HG03196 (cell line): ENCODE measurements around the gene DCTD.

Source experiments
- ATAC-seq: cut with Tn5 transposase; IDR thresholded peaks from one replicate; pipeline ENCODE4 v1.9.1; 2021; ENCODE audit not compliant: unreplicated experiment

Gene DCTD

DNA sequence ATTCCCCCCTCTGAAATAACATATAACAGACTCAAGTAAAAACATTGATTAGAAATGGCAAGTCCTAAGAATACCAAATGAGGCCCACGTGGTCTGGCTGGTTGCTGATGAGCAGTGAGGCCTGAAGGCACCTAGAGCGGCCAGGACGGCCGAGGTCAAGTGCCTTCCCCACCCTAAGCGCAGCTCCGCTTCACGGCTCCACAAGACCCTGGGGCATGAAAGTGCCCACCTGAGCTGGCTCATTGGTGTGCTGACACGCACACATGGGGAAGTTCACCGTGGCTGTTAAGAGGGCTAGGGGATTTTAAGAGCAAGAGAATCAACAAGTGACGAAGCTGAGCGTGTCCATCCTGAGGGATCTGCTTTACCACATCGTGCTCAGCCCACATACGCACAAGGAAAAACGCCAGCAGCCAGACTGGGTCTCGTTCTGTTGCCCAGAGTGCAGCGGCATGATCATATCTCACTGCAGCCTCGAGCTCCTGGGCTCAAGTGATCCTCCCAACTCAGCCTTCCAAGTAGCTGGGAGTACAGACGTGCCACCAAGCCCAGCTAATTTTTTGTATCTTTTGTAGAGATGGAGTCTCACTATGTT is 22.4 kb downstream of the DCTD start:
- no peak for ATAC-seq

DNA sequence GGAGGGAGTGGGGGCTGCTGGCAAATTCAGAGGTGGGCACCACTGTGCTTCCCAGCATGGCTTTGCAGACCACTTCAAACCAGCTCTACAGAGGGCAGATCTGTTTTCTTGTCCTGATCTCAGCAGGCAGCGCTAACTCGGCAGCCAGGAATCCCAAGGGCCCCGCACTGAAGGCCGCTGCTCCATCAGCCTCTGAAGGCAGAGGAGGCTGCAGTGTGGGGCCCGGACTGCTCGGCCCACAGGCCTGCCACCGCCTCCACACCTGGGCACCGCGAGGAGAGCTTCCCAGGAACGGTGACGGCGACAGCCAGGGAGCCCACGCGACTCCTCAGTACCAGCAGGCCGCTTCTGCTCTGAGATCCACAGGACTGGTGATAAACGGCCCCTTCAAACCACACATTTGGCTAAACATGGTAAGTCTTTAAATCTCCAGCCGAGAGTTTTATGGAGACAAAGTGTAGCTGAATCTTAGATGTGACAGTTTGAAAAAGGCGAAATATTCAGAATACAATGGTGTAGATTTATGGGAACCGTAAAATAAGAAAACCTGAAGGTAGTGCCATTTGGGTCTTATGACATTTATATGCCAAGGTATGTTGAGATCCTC is 23.6 kb downstream of the DCTD start:
- ATAC-seq: no peak

DNA sequence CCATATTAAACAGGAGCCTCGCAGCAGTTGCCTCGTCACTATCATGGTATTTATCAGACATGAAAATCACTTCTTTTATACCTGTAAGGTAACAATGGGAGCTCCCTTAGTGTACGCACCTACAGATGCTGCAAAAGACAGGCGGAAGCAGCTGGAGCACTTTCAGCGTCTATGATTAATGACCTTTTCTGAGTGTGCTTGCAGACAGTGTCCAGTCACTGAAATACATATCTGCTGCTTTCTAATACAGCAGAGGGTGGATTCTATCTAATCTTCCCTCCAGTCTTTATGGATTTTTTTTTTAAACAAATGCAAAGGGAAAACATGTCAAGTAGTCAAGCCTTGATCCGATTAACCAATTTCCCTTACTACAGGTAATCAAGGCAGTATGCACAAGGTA is 24.1 kb downstream of the DCTD start:
- ATAC-seq: no peak

DNA sequence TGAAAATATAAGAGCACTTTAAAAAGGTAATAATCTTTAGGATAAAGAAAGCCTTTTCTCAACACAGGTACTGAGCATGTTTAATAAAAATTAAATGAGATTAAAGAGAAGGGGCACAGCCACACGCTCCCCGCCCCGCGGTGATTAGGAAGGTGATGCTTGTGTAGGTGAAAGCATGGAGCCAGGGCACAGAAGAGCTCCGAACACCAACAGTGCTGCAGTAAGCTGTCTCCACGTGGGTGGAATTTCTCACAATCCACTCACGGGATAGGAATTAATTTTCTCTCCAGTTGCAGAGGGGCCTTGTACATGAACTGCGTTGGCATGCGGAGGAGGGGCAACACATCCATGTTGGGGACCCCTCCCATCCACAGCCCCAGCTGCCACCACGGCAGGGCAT is 27.0 kb downstream of the DCTD start:
- ATAC-seq: no peak

DNA sequence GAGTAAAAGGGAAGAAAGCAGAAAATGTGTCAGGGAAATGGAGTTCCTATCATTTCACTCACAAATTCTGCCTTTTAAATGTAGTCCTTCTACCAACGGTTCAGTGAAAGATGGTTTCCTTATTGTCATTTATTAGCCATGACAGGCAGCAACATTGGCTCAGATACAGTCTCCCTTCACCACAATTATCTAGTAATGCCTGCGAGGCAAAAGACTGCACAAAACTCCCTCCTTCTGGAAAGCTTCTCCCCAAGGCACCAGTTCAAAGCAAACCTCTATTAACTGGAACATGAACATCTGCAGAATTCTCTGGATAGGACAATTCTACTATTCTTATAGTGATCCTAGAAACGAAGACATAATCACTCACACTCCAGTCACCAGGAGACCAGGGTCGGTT is 28.3 kb downstream of the DCTD start:
- ATAC-seq: no peak

DNA sequence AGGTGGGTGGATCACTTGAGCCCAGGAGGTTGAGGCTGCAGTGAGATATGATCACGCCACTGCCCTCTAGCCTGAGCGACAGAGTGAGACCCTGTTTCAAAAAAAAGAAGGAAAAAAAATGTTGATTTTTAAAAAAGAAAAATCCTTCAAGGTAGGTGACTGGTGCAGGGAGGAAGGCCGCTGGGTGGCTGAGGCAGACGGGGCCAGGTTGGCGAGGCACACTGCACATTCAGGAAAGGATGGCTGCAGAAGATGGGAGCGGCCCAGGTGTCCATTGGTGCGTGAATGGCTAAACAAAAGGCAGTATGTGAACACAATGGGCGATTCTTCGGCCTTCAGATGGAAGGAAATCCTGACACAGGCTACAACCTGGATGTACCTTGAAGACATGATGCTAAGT is 30.4 kb downstream of the DCTD start:
- ATAC-seq: no peak

DNA sequence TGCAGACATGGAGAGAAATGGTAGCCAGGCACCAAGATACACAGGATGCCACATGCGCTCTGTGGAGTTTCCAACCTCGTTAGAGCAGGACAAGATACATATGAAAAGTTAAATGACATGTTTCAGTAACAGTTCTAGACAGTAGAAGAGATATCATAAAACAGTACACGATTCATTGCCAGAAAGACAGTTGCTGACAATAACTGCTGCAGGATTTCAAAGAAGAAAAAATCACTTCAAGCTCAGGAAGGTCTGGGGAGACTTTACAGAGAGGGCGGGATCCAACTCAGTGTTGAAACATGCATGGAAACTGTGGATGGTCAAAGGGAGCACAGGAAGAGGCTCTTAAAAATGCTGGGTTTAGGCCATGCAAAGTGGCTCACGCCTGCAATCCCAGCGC is 31.0 kb downstream of the DCTD start:
- no peak for ATAC-seq

DNA sequence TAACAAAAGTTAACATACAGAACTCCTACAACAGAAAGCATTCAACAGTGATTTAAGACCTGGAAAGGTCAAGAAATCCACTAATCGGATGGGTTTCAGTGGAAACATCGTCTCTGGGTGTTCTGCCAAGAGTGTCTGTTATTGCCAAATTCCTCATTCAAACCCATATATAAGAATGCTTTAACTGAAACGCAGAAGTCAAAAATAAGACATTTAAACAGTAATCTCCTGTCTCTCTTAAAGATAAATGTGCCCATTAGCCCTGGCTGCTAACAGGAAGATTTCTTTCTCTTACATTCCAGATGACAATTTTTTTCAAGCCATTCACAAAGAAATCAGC is 31.5 kb downstream of the DCTD start:
- no peak for ATAC-seq

DNA sequence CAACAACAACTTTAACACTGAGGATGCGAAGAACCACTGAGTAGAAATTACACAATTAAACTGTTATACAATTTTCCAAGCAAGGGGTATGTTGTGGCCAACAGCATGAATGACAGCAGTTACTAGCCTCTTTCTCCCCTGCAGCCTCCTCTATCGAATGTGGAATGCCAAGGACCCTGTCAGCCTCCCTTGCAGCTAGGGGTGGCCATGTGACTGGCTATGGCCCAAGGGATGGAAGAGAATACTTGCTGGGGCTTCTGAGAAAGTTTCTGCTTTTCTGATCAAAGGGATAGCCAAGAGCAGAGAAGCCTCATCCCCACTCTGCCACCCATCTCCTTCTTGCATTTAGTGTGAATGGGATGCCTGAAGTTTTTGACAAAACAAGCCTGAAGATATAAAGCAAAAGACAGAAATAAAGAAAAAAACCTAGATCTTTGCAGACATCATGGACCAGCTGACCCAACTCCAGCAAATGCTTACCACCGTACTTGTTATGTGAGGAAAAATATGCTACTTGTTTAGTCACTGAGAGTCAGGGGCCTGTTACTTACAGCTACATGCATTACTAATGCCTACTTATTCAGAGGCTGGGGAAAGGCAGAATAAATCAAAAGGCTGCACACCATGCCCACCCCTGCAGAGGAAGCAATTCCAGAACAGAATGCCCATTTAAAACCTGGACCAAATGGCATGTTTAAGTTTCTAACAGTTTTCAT is 32.0 kb downstream of the DCTD start:
- no peak for ATAC-seq

DNA sequence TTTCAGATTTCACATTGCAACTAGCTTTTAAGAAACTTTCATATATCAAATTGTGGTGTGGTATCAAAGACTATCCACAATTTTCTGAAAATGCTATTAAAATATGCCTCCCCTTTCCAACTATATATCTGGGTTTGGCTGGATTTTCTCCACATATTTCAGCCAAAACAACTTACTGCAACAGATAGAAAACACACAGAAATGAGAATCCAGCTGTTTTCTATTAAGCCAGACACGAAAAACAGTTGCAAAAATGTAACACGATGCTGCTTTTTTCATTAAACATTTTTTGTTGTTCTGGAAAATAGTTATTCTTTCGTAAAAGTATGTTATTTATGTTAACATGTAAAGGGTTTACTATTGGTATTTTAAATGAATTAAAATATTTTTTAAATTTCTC is 33.1 kb downstream of the DCTD start:
- ATAC-seq: no peak

DNA sequence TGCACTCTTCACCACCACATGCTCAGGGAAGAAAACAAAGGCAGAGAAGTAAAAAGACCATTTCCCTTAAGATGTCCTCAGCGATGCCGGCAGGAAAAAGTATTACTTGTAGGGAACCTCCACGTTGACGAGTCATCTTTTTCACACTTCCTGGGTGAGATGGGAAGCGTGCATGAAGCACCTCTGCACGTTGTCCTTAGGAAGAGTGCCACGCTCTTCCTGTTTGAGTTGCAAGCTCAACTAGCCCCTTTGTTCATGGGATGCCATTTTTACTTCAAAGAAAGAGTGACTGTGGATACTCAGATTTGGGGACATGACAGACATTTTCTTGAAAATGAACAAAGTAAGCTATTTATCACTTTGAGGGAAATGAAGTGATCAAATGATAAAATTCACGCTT is 33.8 kb downstream of the DCTD start:
- no peak for ATAC-seq

DNA sequence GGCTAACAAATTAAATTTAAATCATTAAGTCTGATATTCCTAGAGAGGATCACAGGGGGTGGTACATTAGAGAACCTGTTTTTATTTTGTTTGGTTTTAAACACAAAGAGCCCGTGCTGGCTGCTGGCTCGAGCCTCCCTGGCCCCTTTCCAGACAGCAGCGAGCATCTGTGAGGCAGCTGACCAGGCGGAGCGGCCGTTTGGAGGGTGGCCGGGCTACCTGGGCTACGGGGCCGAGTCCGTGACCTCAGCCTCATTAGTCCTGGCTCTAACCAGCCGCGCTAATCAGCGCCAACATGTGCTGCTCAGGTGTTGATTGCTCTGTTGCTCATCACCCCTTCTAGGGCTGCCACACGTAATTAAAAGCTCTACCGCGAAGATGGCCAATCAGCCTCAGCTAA is 35.3 kb downstream of the DCTD start:
- ATAC-seq: no peak

DNA sequence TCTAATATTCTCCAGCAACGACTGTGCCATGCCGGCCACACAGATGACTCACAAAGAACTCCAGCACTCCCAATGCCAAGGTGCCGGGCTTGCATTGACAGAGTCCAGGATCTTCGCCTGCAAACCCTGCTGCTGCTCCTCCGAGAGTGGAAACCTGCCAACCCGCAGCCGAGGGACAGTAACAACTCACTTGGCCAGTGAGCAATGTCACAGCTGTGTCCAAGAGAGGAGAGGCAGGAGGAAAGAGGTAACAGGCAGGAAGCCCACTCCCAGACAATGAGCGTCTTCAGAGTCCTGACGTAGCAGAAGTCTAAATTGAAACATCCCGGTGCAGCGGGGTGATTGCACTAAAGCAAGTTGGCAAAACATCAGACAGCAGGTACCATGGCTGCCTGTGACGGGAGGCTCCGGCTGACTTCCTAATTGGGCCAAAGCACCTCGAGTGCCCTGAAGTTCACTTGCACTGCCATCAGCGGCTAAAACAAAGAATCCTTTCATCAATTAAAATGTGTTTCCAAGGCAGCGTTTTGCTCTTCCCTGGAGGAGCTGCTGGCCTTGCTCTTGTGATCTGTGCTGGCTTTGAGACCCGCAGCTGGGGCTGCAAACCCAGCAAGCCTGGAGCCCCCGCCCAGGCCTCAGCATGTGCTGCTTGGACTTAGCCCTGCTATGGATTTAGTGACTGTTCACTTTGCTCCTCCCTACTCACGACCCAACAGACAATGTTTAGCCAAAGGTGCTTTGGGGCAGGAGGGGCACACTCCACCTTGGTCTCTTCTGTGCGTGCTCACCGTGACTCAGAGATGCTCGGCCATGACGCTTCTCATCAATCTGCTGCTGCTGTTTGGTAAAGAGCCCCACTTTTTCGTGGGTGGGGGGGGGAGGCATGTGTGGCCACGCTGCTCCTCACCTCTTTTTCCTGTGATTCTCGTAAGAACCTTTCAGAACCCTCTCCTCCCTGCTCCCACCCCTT is 36.5 kb downstream of the DCTD start:
- ATAC-seq: no peak

DNA sequence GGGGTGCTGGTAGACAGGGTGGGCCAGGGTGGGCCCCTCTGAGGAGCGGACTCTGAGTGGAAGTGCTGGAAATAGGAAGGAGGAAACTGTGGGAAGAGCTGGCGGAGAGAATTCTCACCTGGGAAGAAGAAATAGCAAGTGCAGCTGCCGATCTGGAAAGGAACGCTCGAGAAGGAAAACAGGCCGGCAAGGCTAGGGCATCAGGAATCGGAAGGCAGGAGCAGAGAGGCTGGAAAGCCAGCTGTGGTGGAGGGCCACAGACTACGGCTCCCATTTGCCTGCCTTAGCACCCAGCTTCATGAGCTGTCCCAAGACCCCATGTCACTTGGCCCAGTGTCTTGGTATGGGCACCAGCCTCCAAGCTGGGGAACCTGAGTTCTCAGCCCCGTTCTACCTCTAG is 37.3 kb downstream of the DCTD start:
- ATAC-seq: no peak

DNA sequence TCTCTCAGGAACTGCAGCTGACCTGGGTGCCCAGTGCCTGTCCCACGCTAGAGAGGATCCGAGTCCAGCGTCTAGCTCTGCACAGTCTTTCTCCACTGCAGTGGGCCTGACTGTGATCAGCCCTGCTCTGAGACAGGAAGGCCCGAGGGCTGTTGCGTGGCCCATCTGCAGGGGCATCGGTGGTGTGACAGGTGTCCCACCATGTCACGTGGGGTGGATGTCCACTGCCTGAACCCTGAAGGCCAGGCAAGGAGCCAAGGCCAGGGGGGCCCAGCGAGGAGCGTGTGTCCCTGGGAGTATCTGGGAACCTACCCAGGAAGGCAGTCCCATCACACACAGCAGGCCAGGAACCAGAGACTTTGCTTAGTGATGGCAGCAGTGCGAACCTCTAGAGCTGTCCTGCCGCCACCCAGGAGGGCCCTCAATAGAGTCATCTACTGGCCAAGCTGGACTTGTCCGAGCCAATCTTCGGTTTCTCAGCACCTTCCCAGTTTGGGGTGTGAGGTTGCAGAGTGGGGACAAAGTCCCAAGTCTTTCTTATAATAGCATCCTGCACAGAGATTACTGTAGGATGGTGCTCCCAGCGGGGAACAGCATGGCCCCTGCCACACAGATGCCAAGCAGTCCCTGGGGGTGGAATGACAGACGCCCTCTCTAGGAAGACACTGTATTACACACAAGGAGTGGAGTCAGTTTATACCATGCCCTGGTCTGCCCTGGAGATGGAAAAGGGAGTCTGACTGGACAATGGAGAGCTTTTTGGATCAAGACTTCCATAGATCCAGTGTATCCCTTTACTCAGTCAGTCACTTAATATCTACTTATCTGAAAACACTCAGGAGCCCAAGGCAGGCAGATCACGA is 38.3 kb downstream of the DCTD start:
- no peak for ATAC-seq

DNA sequence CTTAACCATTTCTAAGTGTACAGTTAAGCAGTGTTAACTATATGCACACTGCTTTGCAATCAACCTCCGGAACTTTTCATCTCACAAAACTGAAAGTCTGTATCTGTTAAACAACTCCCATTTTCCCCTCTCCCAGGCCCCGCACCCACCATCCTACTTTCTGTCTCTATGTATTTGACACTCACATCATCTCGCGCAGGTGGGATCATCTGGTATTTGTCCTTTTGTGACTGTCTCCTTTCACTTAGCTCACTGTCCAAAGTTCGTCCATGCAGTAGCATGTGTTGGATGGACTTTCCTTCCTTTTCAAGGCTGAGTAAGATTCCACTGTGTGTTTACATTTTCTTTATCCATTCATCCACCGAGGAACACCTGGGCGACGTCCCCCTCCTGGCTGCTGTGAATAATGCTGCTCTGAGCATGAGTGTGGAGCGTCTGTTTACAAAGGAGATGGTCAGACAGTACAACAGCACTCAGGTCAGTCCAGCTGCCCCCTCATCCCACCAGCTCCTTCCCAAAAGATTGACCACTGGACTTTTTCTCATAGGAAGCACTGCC is 39.8 kb downstream of the DCTD start:
- no peak for ATAC-seq

DNA sequence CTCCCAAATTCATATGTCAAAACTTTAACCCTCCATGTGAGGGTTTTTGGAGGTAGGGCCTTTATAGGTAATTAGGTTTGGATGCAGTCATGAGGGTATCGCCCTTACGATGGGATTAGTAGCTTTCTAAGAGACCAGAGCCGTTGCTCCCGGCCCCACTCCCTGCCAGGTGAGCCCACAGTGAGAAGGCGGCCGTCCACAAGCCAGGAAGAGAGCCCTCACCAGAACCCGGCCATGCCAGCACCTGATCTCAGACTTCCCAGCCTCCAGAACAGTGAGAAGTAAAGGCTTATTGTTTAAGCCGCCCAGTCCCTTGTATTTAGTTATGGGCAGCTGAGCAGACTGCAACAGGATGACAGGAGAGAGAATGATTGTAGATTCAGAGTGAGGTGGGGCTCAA is 40.8 kb downstream of the DCTD start:
- no peak for ATAC-seq

DNA sequence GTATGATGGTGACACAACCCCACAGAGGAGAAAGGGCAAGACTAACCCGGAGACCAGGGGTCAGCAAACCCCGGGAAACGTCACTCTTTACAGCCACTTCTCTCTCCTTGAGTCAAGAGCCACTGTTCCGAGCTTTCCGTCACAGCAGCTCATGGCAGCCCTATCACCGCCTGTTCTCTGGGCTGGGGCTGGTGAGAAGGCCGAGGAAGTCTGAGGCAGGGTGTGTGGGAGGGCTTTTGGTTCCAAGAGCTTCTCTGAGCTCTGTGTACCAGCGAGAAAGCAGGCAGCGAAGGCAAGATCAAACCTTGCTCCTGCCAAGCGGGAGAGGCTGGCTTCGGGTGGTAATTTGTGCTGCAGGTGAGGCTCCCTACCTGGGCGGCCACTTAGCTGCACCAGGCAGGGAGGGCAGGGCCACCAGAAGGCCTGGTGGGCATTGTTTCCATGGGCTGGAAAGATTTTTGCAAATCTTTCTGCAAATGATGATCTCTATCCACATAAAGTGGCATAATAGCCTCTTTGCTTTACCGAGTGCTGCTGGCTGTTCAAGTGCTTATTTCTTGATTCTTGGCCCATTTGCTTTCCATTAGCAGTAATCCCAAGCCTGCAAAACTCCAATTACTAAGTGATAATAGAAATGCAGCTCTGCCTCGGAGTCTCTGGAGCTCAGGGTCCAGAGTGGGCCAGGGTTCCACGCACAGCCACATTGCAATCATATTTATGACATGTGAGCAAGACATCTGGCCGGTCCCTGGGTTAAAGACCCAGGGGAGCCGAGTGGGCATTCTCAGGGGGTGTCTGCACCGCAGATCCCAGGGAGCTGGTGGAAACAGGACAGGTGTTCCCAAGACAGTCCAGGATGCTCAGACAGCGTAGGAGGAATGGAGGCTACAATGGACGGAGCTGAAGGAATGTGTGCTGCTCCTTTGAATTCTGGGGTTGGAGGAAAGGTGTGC is 41.5 kb downstream of the DCTD start:
- no peak for ATAC-seq

DNA sequence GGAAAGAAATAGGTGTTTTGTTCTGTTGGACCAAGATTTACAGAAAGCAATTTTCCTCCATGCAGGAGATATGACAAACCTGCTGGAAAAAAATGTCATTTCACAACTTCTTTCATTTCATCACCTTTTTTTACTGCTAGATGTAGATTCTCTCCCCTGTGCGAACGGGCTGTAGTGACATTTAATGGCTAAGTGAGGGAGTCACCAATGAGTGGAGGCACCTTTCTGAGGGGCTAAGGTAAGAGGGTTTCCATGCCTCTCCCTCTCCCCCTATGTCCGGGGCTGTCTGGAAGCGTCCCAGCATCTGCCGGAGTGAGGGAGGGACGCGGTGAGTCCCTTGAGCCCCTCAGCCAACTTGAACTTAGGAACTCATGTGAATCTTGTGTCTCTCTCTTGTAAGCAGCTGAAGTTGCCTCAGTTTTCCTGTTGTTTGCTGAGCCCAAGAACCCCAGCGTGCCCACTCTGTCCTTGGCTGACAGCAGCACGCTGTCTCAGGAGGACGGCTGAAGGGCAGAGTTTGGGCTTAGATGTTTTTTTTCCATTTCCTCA is 42.3 kb downstream of the DCTD start:
- ATAC-seq: no peak
